K562 (cell line): Measurements from ENCODE around the gene LRP4. TPM values are rescaled to one million over a fixed set of nuclear protein-coding genes. Genes with fewer than 3 reads are reported as not detected.
A peak's percentile ranks its signal among the peaks of the same experiment; 100 is the strongest.

ENCODE experiments used
- BRF1 ChIP-seq: IDR thresholded peaks from 3 replicates; pipeline ENCODE4 v1.6.1; 2011; ENCODE audit warnings: borderline replicate concordance, mild to moderate bottlenecking; ENCODE audit not compliant: insufficient read length; ENCODE audit errors: extremely low read depth
- CCAR2 ChIP-seq: fragments of 200-400 bp; formaldehyde crosslinking; IDR thresholded peaks from 2 replicates; pipeline ENCODE4 v1.6.1; 2017; ENCODE audit warnings: mild to moderate bottlenecking, low read depth, low read length
- ESRRB ChIP-seq: fragments of 250-450 bp; sonication (Bioruptor Pico); IDR thresholded peaks from 2 replicates; pipeline ENCODE4 v1.5.0; 2020; ENCODE audit warnings: mild to moderate bottlenecking, moderate library complexity, borderline replicate concordance
- GATAD2A ChIP-seq: fragments of 450-650 bp; IDR thresholded peaks from 2 replicates; pipeline ENCODE4 v1.6.1; 2017
- NFE2L1 ChIP-seq: fragments of 450-650 bp; IDR thresholded peaks from 2 replicates; pipeline ENCODE4 v1.6.1; 2016; ENCODE audit warnings: missing genetic modification characterization, low read depth, mild to moderate bottlenecking, missing compliant biosample characterization, moderate library complexity, borderline replicate concordance
- POLR2H ChIP-seq: IDR thresholded peaks from 2 replicates; pipeline ENCODE4 v1.6.1; 2016; ENCODE audit warnings: missing genetic modification characterization, low read depth, mild to moderate bottlenecking, control low read depth, missing compliant biosample characterization, moderate library complexity
- PRMT5 ChIP-seq: sonication (generic); formaldehyde crosslinking; IDR thresholded peaks from 2 replicates; pipeline ENCODE4 v1.5.0; 2020; ENCODE audit warnings: missing genetic modification reagents
- RBBP5 ChIP-seq: fragments of 200-600 bp; sonication (generic); IDR thresholded peaks from 2 replicates; pipeline ENCODE4 v1.6.1; 2012; ENCODE audit warnings: borderline replicate concordance, mild to moderate bottlenecking, low read length, control low read depth, inconsistent platforms; ENCODE audit not compliant: insufficient read depth, poor library complexity, severe bottlenecking
- SAP30 ChIP-seq: fragments of 200-600 bp; sonication (generic); IDR thresholded peaks from 2 replicates; pipeline ENCODE4 v1.6.1; 2012; ENCODE audit warnings: borderline replicate concordance, low read depth, mild to moderate bottlenecking, moderate library complexity, low read length, control low read depth, inconsistent platforms; ENCODE audit not compliant: insufficient read depth, poor library complexity, severe bottlenecking
- SMARCA5 ChIP-seq: fragments of 450-650 bp; IDR thresholded peaks from 2 replicates; pipeline ENCODE4 v1.6.1; 2016
- ZNF174 ChIP-seq: fragments of 250-450 bp; sonication (Bioruptor Pico); IDR thresholded peaks from 2 replicates; pipeline ENCODE4 v1.4.0; 2020; ENCODE audit warnings: mild to moderate bottlenecking
- ZNF232 ChIP-seq: sonication (generic); formaldehyde crosslinking; IDR thresholded peaks from 2 replicates; pipeline ENCODE4 v1.8.0; 2022; ENCODE audit warnings: mild to moderate bottlenecking, missing genetic modification reagents
- ZNF263 ChIP-seq: sonication (generic); formaldehyde crosslinking; IDR thresholded peaks from 2 replicates; pipeline ENCODE4 v1.8.0; 2022; ENCODE audit warnings: mild to moderate bottlenecking, missing genetic modification reagents, borderline replicate concordance
- ZNF77 ChIP-seq: fragments of 250-450 bp; sonication (Bioruptor Pico); IDR thresholded peaks from 2 replicates; pipeline ENCODE4 v1.5.0; 2020
- polyA plus RNA-seq, 8 experiments: library from polyadenylated mRNA; depleted of rRNA in 4 of 8; stranded (reverse) in 5 of 8; unstranded in 3 of 8; fragments of >200 nt; fragmentation: Nextera tagmentation in 2 of 8; fragmentation: Illumina TruSeq in 1 of 8; extraction: Ambion mirVana in 2 of 8; extraction: Trizol in 1 of 8; gene quantifications; 2 replicates each; pipeline versions ENCODE4 v1.2.1 to v1.2.3, GENCODE V29; 2011 to 2014; ENCODE audit warnings: inconsistent platforms in 1 of 8, missing spikeins in 1 of 8
- total RNA-seq, 7 experiments: library from RNA; depleted of rRNA in 6 of 7; stranded (reverse); fragments of >200 nt in 6 of 7; fragmentation: Illumina TruSeq in 2 of 7; extraction: Trizol in 2 of 7; gene quantifications; 2 replicates each; pipeline versions ENCODE4 v1.2.1 to v1.2.3, GENCODE V29; 2011 to 2021; ENCODE audit warnings: low replicate concordance in 1 of 7
- TF ChIP-seq, protein P1 (sequence below), 2 experiments: fragments of 450-650 bp; formaldehyde crosslinking in 1 of 2; IDR thresholded peaks; 2 replicates each; pipeline versions ENCODE4 v1.4.0 to v1.6.1; 2014 to 2020; ENCODE audit warnings: mild to moderate bottlenecking in 2 of 2, borderline replicate concordance in 1 of 2, low read depth in 1 of 2
- TF ChIP-seq, protein P2 (sequence below): fragments of 200-800 bp; sonication (Bioruptor generic); IDR thresholded peaks from 2 replicates; pipeline ENCODE4 v1.6.1; 2017; ENCODE audit warnings: missing genetic modification characterization, missing compliant biosample characterization
- TF ChIP-seq, protein P3 (sequence below): IDR thresholded peaks from 3 replicates; pipeline ENCODE4 v1.6.1; 2011; ENCODE audit warnings: borderline replicate concordance, mild to moderate bottlenecking; ENCODE audit not compliant: insufficient read length, insufficient read depth

Gene LRP4
- total and polyA plus RNA-seq, 9 of the 15 experiments (the other 6 are each of a cell fraction or from before 2014, with no cell fraction given) = 0.04 to 0.54 (median 0.10) TPM

DNA sequence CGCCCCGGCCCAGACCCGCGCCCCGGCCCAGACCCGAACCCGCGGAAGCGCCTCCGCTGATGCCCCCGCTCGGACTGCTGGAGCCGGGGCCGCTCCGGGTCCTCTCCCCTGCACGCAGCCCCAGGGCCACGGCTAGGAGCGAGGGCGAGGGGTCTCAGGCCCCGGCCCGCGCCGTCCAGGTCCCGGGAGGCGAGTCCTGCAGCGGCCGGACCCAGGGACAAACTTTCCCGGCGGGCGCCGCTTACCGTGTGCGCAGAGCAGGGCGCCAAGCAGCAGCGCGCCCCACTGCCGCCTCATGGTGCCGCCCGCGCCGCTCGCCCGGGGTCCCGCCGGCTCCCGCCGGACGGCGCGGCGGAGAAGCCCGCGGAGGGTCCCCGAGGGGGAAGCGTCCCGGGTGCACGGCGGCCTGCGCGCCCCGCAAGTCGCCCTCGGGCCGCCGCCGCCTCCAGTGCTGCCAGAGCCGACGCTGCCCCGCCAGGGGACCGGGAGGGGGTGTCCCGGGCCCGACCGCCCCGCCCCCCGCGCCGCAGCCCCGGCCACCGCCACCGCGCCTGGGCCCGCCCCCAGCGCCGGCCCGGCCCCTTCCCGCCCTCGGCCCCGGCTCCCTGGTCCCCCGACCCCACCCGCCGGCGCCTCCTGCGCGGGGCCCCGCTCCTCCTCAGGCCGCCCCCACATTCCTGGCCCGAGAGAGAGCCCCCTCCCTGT is at the start of gene LRP4 (continued):
- TF ChIP-seq, protein P1, sequence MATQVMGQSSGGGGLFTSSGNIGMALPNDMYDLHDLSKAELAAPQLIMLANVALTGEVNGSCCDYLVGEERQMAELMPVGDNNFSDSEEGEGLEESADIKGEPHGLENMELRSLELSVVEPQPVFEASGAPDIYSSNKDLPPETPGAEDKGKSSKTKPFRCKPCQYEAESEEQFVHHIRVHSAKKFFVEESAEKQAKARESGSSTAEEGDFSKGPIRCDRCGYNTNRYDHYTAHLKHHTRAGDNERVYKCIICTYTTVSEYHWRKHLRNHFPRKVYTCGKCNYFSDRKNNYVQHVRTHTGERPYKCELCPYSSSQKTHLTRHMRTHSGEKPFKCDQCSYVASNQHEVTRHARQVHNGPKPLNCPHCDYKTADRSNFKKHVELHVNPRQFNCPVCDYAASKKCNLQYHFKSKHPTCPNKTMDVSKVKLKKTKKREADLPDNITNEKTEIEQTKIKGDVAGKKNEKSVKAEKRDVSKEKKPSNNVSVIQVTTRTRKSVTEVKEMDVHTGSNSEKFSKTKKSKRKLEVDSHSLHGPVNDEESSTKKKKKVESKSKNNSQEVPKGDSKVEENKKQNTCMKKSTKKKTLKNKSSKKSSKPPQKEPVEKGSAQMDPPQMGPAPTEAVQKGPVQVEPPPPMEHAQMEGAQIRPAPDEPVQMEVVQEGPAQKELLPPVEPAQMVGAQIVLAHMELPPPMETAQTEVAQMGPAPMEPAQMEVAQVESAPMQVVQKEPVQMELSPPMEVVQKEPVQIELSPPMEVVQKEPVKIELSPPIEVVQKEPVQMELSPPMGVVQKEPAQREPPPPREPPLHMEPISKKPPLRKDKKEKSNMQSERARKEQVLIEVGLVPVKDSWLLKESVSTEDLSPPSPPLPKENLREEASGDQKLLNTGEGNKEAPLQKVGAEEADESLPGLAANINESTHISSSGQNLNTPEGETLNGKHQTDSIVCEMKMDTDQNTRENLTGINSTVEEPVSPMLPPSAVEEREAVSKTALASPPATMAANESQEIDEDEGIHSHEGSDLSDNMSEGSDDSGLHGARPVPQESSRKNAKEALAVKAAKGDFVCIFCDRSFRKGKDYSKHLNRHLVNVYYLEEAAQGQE (IDR thresholded peaks at IDR 0.05; ENCODE audit: borderline replicate concordance) = peak; percentile 4; the same call in 1 of the 2 replicates
- TF ChIP-seq, protein P1 (CRISPR knock-in tag; IDR thresholded peaks at IDR 0.05; ENCODE audit: low read depth) = no peak
- TF ChIP-seq ESRRB (CRISPR knock-in tag) (no peak), SAP30 (no peak), ZNF77 (no peak), ZNF263 (no peak), PRMT5 (CRISPR knock-in tag) (no peak), SMARCA5 (no peak), GATAD2A (no peak), NFE2L1 (tag) (no peak), BRF1 (no peak), CCAR2 (no peak), POLR2H (tag) (no peak), RBBP5 (peak; percentile 24), ZNF232 (CRISPR knock-in tag) (no peak), ZNF174 (CRISPR knock-in tag) (no peak)
- TF ChIP-seq, protein P2, sequence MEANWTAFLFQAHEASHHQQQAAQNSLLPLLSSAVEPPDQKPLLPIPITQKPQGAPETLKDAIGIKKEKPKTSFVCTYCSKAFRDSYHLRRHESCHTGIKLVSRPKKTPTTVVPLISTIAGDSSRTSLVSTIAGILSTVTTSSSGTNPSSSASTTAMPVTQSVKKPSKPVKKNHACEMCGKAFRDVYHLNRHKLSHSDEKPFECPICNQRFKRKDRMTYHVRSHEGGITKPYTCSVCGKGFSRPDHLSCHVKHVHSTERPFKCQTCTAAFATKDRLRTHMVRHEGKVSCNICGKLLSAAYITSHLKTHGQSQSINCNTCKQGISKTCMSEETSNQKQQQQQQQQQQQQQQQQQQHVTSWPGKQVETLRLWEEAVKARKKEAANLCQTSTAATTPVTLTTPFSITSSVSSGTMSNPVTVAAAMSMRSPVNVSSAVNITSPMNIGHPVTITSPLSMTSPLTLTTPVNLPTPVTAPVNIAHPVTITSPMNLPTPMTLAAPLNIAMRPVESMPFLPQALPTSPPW (CRISPR knock-in tag) = peak; percentile 38; the same call in 1 of the 2 replicates
- TF ChIP-seq, protein P3, sequence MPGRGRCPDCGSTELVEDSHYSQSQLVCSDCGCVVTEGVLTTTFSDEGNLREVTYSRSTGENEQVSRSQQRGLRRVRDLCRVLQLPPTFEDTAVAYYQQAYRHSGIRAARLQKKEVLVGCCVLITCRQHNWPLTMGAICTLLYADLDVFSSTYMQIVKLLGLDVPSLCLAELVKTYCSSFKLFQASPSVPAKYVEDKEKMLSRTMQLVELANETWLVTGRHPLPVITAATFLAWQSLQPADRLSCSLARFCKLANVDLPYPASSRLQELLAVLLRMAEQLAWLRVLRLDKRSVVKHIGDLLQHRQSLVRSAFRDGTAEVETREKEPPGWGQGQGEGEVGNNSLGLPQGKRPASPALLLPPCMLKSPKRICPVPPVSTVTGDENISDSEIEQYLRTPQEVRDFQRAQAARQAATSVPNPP = no peak
